Ascending aorta (tissue), 2 donors: ENCODE results near the gene HS1BP3. TPM values are rescaled to one million over a fixed set of nuclear protein-coding genes. Genes with fewer than 3 reads are reported as not detected.

Experiments used
- DNase-seq, 2 donors: peaks; one replicate each; pipeline ENCODE4 v3.0.0-alpha.2; 2019; ENCODE audit warnings: low spot score in 2 of 2
- H3K27ac ChIP-seq, 2 donors: fragments of 200-600 bp; sonication (generic); one replicate each; pipeline ENCODE4 v1.5.1; 2016 to 2017; ENCODE audit warnings: mild to moderate bottlenecking in 1 of 2
- H3K27me3 ChIP-seq: fragments of 200-600 bp; sonication (generic); one replicate; pipeline ENCODE4 v1.5.1; 2017
- H3K36me3 ChIP-seq, 2 donors: fragments of 200-600 bp; sonication (generic); one replicate each; pipeline ENCODE4 v1.5.1; 2016
- H3K4me1 ChIP-seq, 2 donors: fragments of 200-600 bp; sonication (generic); one replicate each; pipeline ENCODE4 v1.5.1; 2016 to 2017; ENCODE audit warnings: mild to moderate bottlenecking in 1 of 2
- H3K4me3 ChIP-seq, 2 donors: fragments of 200-600 bp; sonication (generic); one replicate each; pipeline ENCODE4 v1.5.1; 2016 to 2017; ENCODE audit warnings: mild to moderate bottlenecking in 1 of 2
- H3K9me3 ChIP-seq, 2 donors: fragments of 200-600 bp; sonication (generic); one replicate each; pipeline ENCODE4 v1.5.1; 2016
- intact Hi-C: fragments of 100-400 bp; cut with DNase I; formaldehyde crosslinking; loops from one replicate; pipeline ENCODE4 v1.15.1; 2023
- total RNA-seq: library from RNA; depleted of rRNA; stranded (reverse); fragments of >200 nt; gene quantifications from one replicate; pipeline ENCODE4 v1.1.0, GENCODE V29; 2016
- TF ChIP-seq, protein P1 (sequence below), 3 experiments: fragments of 200-600 bp in 2 of 3; fragments of 450-650 bp in 1 of 3; sonication (generic) in 2 of 3; IDR thresholded peaks; one replicate each; pipeline ENCODE4 v1.5.1; 2016 to 2019; ENCODE audit warnings: antibody characterized with exemption in 3 of 3, mild to moderate bottlenecking in 1 of 3, moderate library complexity in 1 of 3

The HS1BP3 gene
- total RNA-seq, 1 donor from 2014 or later: 40.0 TPM

DNA sequence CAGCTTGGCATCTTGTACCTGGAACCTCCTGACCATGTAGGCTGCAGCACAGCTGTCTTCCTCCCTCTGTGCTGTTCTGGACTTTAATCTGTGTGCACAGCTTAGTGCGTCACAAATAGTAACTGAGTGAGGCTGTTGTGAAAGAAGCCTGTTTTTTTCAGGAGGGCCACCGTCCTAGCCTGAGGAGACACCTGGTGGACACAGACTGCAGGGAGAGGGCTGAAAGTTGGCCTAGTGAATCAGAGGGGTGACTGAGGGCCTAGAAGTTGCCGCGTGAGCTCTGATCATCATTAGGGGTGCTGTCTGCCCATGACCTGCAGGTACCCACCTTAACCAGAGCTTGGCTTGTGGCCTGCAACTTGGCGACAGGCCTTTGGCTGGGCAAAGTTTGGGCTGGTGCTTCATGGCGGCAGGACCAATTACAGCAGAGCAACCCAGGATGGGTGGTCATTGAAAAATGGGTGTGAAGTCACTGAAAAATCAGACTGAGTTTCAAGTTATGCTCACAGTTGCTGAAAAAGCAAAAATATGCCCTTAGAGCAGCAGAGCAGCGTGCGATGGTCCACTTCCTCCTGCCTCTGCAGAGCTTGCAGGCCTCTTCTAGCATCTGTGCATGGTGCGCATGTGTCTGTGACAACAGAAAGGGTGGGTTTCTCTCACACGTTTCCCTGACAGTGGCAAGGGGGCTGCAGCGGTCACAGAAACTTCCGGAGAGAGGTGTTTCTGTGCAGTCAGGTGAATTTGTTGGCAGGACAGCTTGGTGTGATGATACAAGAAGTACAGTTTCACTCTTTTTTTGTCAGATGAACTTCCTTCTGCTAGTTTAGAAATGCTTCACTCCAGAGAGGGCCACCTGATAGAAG lies 25.7 kb upstream of the HS1BP3 start:
- H3K36me3 ChIP-seq: peaks cover 0 to 14% of the 10 kb centered on the region in 2 donors
- peaks cover 27 to 60% of the 10 kb centered on the region in 2 donors for H3K4me1 ChIP-seq
- H3K27me3 ChIP-seq: no peaks in the 10 kb centered on the region
- peak overlapping the region in 1 of 2 donors; percentile 10 for H3K4me3 ChIP-seq
- peak overlapping the region; percentile 83 to 86 for H3K27ac ChIP-seq
- intact Hi-C loops: loop anchor here (1.0 kb wide), 1 partner anchor 15 kb away; no protein-coding TSS in a partner anchor
- no peak for DNase-seq
- H3K9me3 ChIP-seq: no peaks in the 10 kb centered on the region
- TF ChIP-seq, protein P1, sequence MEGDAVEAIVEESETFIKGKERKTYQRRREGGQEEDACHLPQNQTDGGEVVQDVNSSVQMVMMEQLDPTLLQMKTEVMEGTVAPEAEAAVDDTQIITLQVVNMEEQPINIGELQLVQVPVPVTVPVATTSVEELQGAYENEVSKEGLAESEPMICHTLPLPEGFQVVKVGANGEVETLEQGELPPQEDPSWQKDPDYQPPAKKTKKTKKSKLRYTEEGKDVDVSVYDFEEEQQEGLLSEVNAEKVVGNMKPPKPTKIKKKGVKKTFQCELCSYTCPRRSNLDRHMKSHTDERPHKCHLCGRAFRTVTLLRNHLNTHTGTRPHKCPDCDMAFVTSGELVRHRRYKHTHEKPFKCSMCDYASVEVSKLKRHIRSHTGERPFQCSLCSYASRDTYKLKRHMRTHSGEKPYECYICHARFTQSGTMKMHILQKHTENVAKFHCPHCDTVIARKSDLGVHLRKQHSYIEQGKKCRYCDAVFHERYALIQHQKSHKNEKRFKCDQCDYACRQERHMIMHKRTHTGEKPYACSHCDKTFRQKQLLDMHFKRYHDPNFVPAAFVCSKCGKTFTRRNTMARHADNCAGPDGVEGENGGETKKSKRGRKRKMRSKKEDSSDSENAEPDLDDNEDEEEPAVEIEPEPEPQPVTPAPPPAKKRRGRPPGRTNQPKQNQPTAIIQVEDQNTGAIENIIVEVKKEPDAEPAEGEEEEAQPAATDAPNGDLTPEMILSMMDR (IDR thresholded peaks at IDR 0.05): peak; percentile 47 to 64 (median 58)

DNA sequence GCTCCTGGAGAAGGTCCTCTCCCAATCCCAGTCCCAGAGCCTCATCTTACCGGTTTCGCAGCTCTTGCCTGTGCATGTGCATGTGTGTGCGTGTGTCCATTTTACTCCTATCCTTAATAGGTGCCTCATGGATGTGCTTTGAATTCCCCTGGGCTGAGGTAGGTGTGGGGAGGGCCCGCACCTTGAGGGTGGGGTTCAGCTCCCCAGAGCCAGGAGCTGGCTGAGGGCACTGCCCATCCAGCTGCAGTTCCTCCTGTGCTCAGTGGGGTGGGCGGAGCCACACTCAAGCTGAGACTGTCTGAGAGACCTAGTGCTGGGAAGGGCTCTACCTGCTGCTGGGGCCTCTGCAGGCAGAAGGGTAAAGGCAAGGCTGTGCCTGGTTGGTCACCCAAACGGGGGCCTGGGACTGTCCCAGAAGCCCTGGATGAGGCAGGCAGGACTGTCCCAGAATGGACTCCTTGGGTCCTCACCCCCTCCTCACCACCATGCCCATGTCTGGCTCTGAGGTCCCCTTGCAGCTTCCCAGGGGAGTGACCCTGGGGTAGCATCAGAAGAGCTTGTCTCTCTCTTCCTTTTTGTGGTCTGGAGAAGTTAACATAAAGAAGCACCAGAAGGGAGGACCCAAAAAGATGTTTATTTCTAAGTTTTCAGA lies 24.9 kb upstream of the HS1BP3 start:
- Histone ChIP-seq H3K36me3 (peaks cover 6 to 14% of the 10 kb centered on the region in 2 donors), H3K27ac (peak overlapping the region; percentile 83 to 86), H3K27me3 (no peaks in the 10 kb centered on the region), H3K9me3 (no peaks in the 10 kb centered on the region), H3K4me3 (peak overlapping the region in 1 of 2 donors; percentile 10), H3K4me1 (peaks cover 27 to 59% of the 10 kb centered on the region in 2 donors)
- TF ChIP-seq, protein P1 (IDR thresholded peaks at IDR 0.05): no peak
- intact Hi-C loops: loop anchor here (1.0 kb wide), 2 partner anchors 9 to 15 kb away; partner anchors contain the start of gene GDF7
- no peak for DNase-seq

DNA sequence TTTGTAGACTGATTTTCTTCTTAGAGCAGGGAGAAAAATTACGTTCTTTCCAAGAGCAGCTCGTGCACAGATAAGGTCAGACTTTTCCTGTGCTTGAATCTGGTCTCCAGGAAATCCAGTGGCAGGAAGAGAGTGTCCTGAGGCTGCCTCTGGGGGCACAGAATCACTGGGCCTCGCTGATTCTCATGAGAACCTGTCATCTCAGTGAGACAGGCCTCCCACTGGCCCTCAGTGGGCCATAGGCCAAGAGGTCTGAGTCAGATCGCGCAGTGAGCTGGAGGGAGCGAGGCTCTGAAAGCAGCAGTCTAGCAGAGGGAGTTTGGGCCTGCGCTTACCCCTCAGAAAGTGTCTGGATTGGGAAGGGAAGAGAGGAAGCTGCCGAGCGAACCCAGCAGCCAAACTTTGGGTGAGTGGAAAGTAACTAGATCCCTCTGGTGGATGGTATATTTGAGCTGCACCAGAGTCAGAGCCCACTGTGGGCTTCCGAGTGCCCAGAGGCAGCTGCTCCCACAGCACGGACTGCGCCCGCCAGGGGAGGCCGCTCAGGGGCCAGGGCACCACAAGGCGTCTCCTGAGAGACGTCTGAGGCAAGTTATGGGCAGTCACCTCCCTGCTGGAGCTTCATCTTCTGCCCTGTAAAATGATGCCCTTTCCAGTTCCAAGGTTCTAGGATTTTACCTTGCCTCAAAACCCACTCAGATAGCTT lies 24.2 kb upstream of the HS1BP3 start:
- Histone ChIP-seq H3K4me3 (peak overlapping the region in 1 of 2 donors; percentile 10), H3K27me3 (no peaks in the 10 kb centered on the region), H3K36me3 (peaks cover 12 to 17% of the 10 kb centered on the region in 2 donors), H3K27ac (peak overlapping the region; percentile 83 to 86), H3K9me3 (no peaks in the 10 kb centered on the region), H3K4me1 (peaks cover 27 to 61% of the 10 kb centered on the region in 2 donors)
- intact Hi-C loops: loop anchor here (1.0 kb wide), 1 partner anchor 8 kb away; the partner anchor contains the start of gene GDF7
- TF ChIP-seq, protein P1 (IDR thresholded peaks at IDR 0.05): no peak
- DNase-seq: peak; percentile 43 to 93

DNA sequence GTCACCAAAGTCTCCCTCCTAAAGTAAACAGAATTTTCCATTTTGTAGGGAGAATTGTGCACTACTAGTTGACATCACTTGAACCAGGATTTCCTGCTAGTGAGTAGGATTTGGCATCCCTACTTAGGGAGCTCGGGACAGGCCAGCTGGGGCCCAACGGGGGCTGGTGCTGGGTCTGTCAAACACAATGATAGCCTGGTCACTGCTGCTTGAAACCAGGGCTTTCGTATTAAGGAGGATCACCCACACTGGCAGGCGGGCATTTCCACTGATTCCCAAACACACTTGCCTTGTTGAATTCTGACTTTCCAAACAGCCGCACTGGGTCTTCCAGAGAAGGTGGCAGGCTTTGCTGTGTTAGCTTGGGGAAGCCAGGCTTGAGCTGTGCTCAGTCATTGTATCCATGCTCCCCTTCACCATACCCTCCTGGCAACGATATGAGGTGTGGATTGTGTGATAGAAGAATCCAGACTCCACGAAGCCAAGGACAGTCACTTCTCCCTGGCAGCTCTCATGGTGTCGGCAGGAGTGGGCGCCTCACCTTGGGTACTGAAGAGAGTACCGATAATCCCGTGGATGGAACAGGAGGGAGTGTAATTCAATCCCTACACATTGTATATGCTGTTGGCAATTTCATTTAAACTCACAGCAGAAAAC lies 23.5 kb upstream of the HS1BP3 start:
- intact Hi-C loops: no loop called here
- H3K36me3 ChIP-seq: peaks cover 13% of the 10 kb centered on the region in 2 donors
- TF ChIP-seq, protein P1 (IDR thresholded peaks at IDR 0.05): no peak
- no peaks in the 10 kb centered on the region for H3K27me3 ChIP-seq
- peak overlapping the region; percentile 83 to 86 for H3K27ac ChIP-seq
- DNase-seq: no peak
- peaks cover 27 to 65% of the 10 kb centered on the region in 2 donors for H3K4me1 ChIP-seq
- no peak overlapping the region for H3K4me3 ChIP-seq
- H3K9me3 ChIP-seq: no peaks in the 10 kb centered on the region
